ENCODE results near the gene OR6C70.
"Not testable (repeated sequence)": the region's sequence is repeated elsewhere in the genome, so short reads cannot be mapped to it uniquely, and the experiment has no call there.

Gene OR6C70

DNA sequence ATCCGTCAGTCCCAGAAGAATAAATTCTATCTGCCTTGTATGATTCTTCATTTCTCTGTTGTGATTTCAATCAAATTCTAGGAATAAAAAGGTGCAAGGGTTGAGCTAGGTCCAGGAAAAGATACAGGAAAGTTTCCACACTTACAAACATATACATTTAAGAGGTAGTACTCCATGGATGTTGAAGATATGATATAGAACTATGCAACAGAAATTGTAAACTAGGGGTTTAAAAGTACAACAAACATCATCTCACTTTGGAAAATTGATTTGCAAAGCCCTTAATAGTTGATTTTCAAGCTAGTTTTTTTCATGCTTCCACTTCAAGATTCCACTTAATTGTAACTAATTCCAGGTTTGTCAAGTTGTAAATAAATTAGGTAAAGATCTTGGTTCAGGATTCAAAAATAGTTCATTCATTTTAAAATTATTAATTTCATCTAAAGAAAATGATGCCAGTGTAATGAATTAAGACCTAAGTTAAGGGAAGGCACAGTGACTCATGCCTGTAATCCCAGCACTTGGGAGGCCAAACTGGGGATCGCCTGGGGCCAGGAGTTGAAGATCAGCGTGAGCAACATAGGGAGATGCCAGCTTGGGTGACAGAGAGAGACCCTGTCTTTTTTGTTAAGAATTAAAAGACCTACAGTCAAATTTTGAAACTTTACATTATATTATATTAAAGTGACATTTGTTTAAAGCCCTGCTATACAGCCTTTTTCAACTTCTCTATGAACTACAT is at the start of gene OR6C70:
Gene OR6C70 (minus strand): TSS at position 51 of the 742 bp plus-strand sequence. CDS start 0 bp downstream, at position 51.
- no peak for DNase-seq (ENCODE audit: low read depth)

DNA sequence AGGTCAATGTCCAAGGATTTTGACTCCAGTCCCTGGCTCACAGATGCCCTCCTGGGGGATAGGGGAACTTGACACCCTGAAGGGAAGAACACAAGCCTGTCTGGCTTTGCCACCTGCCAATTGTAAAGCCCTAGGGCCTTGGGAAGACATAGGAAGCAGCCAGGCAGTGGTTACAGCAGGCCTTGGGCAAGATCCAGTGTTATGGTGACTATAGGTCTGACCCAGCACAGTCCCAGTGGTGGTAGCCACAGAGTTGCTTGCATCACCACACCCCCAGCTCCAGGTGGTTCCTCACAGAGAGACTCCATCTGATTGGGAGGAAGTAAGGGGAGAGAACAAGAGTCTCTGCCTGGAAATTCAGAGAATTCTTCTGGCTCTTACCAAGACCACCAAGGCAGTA is 46.5 kb upstream of the OR6C70 start:
- DNase-seq (ENCODE audit: low read depth), result no peak

DNA sequence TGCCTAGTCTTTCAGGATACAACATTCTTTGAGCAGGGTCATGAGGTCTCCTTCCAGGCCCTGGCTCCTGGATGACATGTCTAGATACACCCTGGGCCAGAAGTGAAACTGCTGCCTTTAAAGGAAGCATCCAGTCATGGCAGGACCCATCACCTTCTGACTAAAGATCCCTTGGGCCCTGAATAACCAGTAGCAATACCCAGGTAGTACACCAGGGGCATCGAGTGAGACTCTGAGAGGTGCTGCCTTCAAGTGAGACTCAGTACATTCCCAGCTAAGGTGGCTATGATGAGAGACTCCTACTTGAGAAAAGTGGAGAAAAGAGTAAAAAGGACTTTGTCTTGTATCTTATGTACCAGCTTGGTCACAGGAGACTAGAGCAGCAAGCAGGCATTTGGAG is 45.8 kb upstream of the OR6C70 start:
- DNase-seq (ENCODE audit: low read depth), result no peak

DNA sequence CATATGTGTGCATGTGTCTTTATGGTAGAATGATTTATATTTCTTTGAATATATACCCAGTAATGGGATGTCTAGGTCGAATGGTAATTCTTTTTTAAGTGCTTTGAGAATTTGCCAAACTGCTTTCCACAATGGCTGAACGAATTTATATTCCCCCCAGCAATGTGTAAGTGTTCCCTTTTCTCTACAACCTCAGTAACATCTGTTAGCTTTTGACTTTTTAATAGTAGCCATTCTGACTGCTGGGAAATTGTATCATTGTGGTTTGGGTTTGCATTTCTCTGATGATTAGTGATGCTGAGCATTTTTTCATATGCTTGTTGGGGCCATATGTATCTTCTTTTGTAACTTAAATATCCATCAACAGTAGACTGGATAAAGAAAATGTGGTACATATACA is 31.7 kb upstream of the OR6C70 start:
- no peak for DNase-seq (ENCODE audit: low read depth)

DNA sequence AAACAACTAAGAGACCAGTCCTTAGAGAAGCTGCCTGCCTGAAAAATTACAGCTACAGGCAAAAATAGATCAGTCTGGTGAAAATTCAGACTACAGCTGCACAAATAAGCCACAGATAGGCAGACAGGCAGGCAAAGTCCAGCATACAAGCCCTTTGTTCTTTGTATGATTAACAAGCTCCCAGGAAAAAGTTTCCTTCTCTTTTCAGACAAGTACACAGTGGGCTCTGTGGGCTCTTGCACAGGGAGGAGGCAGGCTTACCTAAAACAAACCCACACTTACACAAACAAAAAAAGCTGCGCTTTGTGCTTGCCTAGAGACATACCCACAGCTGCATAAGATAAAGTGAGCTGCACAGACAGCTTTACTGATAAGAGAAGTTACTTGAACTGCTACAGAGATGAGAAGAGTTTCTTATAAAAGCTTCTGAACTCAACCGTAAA is 29.9 kb upstream of the OR6C70 start:
- DNase-seq (ENCODE audit: low read depth), result no peak

DNA sequence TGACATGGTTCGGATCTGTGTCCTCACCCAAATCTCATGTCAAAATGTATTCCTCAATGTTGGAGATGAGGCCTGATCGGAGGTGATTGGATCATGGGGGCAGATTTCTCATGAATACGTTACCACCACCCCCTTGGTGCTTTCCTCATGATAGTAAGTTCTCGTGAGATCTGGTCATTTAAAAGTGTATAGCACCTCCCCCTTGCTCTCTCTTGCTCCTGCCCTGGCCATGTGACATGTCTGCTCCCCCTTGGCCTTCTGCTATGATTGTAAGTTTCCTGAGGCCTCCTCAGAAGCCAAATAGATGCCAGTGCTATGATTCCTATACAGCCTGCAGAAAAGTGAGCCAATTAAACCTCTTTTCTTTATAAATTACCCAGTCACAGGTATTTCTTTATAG is 29.3 kb upstream of the OR6C70 start:
- no peak for DNase-seq (ENCODE audit: low read depth)

DNA sequence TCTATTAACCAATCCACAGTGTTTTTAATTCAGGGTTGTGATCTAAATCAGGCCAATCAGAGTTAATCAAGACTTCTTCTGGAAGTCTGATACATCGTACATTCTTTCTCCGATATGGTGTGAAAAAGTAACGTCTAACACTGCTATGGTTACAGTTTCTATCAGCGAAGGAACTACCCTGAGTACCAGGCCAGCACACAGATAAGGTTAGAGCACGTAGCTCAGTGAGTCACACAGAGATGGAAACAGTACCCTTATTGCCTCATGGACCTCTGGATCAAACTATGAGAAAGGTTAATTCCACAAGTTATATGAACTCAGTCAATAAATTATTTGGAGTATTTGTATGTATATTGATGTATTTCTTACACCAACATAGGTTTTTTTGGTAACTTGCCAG is 25.6 kb upstream of the OR6C70 start:
- DNase-seq (ENCODE audit: low read depth), result no peak

DNA sequence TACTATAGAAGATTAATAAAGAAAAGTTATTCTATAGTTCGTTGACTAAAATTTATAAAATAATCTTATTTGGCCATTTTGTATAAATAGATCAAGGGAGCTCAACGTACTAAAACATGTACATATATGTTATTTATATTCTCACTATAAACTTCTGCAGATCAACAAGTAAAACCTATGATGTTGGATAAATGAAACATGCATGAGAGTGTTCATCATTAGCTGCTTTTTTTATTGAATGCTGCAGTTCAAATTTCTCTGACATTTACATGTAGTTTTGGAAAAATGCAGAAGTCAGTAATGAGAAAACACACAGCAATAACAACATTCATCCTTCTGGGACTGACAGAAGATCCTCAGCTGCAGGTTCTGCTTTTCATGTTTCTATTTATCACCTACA is 22.1 kb upstream of the OR6C70 start, which contains the start of gene OR6C68:
Gene OR6C68 (plus strand): TSS at position 301 of the 400 bp plus-strand sequence. CDS start 0 bp downstream, at position 301.
- DNase-seq (ENCODE audit: low read depth), result no peak

DNA sequence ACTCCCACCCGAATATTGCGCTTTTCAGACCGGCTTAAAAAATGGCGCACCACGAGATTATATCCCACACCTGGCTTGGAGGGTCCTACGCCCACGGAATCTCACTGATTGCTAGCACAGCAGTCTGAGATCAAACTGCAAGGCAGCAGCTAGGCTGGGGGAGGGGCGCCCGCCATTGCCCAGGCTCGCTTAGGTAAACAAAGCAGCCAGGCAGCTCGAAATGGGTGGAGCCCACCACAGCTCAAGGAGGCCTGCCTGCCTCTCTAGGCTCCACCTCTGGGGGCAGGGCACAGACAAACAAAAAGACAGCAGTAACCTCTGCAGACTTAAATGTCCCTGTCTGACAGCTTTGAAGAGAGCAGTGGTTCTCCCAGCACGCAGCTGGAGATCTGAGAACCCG is 14.3 kb upstream of the OR6C70 start:
- not testable (repeated sequence) for DNase-seq (ENCODE audit: low read depth)

DNA sequence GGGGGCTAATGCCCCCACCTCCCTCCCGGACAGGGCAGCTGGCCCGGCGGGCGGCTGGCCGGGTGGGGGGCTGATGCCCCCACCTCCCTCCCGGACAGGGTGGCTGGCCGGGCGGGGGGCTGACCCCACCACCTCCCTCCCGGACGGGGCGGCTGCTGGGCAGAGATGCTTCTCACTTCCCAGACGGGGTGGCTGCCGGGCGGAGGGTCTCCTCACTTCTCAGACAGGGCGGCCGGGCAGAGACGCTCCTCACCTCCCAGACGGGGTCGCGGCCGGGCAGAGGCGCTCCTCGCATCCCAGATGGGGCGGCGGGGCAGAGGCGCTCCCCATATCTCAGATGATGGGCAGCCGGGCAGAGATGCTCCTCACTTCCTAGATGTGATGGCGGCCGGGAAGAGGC is 9.2 kb upstream of the OR6C70 start:
- not testable (repeated sequence) for DNase-seq (ENCODE audit: low read depth)

DNA sequence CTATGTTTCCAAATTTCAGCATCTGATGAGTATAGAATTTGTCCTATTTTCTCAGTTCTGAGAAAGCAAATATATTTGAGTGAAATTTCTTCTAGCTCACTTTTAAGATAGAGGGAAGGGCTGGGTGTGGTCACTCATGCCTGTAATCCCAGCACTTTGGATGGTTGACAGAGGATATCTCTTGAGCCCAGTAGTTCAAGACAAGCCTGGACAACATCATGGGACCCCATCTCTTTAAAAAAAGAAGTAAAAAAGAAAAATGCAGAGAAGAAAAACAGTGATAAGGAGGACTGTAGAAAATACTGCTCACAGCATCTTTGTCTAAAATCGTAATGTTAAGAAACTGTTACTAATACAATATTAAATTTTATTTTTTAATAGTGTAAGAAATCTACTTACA is 2.3 kb upstream of the OR6C70 start:
- no peak for DNase-seq (ENCODE audit: low read depth)

DNA sequence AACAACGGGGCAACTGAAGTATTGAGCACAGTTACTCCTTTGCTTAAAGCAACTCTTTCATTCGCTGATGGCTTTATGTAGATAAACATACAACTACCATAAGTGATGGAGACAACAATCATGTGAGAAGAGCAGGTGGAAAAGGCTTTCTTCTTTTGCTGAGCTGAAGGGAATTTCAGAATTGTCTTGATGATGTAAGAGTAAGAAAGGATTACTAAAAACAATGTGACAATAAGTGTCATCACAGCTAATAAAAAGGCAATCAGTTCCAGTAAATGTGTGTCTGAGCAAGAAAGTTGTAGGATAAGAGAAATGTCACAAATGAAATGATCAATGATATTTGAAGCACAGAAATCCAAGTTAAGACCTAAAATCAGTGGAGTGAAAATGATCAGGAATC is 647 bp downstream of the OR6C70 start:
- DNase-seq (ENCODE audit: low read depth), result no peak

DNA sequence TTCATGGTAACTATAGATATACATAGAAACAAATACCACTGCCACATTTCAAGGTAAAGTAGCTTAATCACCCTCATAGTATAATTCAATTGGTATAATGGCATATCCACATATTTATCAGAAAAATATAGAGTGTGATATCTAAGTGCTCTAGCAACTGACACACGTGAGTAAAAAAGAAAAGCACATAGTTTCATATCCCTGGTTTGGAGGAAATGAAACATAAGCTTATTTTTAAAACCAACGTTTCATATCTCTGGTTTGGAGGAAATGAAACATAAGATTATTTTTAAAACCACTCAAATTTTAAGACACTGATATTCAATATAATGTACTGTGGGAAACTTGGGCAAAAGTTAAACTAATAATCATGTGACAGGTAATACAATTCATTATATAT is 2.1 kb downstream of the OR6C70 start:
- DNase-seq (ENCODE audit: low read depth), result no peak

DNA sequence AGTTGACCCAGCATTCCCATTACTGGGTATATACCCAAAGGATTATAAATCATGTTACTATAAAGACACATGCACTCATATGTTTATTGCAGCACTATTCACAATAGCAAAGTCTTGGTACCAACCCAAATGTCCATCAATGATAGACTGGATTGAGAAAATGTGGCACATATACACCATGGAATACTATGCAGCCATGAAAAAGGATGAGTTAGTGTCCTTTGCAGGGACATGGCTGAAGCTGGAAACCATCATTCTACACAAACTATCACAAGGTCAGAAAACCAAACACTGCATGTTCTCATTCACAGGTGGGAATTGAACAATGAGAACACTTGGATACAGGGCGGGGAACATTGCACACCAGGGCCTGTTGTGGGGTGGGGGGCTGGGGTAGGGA is 5.0 kb downstream of the OR6C70 start:
- DNase-seq (ENCODE audit: low read depth), result not testable (repeated sequence)

DNA sequence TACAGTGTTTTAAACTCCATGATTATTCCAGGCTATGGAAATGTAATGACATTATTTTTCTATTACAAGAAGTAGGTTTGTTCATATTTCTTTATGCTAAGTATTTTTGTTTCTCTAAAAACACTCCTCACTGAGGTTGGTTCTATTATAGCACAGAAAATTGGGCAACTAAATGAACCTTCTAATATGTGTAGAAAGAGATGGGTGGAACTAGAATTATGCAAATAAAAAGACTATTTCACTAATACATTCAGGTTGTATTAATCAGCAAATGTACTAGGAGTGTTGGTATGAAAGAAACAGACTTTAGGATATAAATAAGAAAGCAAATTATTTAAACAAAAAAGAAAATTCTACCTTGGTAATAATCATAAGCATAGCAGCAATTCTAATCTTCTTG is 21.1 kb downstream of the OR6C70 start:
- no peak for DNase-seq (ENCODE audit: low read depth)

DNA sequence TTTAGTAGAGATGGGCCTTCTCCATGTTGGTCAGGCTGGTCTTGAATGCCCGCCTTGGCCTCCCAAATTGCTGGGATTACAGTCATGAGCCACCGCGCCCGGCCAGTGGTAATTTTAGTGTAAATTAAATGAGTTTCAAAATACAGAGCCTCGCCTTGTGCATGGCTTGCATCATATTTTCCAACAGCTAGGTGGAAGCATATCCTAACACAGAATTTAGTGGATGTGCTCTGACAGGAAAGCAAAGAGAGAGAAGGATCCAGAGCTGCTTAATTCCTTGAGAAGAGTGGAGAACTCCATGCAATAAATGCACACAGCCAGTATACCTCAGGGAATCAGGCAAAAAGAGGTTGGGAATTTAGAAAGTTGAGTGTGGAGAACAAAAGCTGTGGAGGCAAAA is 23.6 kb downstream of the OR6C70 start:
- no peak for DNase-seq (ENCODE audit: low read depth)

DNA sequence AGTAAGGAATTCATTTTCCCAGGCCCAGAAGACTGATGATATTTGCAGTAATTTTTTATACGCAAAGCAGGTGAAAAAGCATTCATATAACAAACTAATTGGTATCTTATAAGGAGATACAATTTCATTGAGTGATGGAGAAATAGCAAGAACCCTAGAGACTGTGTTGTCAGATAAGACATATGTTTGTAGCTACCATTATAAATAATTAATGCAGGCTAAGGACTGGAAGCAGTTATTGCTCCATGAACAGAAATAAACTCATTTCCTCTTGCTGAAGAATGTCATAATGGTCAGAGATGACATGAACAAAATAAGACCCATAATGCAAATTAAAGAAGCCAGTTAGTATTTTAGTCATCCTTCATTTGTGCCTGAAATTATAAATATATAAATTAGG is 24.6 kb downstream of the OR6C70 start:
- no peak for DNase-seq (ENCODE audit: low read depth)

DNA sequence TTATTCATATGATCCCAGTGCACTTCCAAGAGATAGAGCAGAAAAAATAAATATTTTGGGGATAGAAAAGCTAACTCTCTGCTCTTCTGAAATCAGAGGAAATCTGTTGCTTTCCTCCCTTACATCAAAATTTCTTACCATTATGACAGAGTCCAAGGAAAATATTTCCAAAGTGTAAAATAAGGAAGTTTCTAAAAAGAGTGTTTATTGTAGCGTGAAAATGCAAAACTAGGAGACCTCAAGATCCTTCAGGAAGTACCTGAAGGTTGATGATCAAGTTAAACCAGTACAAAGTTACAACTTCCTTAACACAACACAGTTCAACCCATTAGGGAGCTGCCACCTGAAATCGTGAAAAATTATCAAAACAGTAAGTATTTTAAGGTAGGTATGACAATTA is 26.2 kb downstream of the OR6C70 start, which contains the start of gene OR6C2:
Gene OR6C2 (plus strand): TSS at position 301 of the 400 bp plus-strand sequence. CDS start 8,138 bp downstream, outside the sequence.
- DNase-seq (ENCODE audit: low read depth), result no peak

DNA sequence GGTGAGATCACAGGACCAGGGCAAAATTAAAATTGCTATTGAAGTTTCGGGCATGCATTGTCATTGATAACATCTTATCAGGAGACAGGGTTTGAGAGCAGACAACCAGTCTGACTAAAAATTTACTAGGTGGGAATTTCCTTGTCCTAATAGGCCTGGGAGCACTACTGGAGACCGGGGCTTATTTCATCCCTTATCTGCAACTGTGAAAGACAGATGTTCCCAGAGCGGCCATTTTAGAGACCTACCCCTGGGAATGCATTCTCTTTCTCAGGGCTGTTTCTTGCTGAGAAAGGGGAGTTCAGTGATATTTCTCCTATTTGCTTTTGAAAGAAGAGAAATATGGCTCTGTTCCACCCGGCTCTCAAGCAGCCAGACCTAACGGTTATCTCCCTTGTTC is 28.7 kb downstream of the OR6C70 start:
- not testable (repeated sequence) for DNase-seq (ENCODE audit: low read depth)

DNA sequence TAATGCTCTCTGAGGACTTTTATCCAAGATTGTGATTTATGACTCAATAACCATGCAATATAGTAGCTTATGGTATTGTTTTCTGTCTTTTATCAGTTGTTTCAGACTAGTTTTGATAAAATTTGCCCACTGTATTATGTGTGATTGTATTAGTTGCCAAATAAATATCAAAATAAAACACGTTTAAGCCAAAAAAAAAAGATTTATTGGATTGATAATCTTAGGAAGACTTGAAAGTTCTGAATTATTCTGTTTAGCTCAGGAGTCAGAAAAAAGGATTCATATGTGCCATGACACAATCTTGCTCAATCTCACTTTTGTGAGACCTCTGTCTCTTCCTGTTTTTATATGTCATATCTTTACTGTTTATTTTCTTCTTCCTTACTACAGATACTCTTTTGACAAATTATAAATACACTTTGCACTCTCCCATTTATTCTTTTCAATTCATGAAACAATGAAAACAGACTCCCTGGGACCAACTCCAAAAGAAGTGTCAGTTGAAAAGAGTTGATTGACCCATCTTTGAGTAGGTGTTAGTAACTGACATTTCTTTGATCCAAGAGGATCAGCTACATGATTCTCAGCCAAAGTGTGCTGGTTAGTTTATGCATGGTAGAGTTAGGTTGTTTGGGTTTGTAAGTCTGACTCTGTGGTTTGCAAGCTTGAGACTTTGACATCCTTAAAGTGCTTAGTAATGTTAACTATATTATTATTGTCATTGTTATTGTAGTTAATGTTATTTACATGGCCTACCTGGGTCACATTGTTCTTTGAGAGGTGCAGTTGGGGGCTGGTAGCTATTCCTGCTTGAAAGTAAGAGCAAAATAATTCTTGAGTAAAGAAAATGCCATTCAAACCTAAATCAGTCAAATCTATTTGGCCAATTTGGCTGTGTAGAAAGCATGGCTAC is 41.4 kb downstream of the OR6C70 start:
- no peak for DNase-seq (ENCODE audit: low read depth)

DNA sequence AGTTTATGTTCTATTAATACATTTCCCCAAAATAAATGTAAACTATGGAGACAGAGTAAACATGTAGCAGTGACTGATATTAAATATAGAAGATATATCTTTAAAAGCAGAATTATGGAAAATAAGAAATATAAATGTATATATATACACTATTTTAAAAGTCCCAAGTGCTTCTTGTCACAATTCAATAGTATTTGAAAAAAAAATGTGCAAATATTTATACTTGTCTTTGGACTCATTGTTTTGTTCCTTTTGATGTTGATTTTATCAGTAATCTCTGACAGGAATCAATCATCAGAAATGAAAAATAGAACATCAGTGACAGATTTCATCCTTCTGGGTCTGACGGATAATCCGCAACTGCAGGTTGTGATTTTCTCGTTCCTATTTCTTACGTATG is 44.0 kb downstream of the OR6C70 start, which contains the start of gene OR6C76:
Gene OR6C76 (plus strand): TSS at position 301 of the 400 bp plus-strand sequence. CDS start 0 bp downstream, at position 301.
- DNase-seq (ENCODE audit: low read depth), result no peak

DNA sequence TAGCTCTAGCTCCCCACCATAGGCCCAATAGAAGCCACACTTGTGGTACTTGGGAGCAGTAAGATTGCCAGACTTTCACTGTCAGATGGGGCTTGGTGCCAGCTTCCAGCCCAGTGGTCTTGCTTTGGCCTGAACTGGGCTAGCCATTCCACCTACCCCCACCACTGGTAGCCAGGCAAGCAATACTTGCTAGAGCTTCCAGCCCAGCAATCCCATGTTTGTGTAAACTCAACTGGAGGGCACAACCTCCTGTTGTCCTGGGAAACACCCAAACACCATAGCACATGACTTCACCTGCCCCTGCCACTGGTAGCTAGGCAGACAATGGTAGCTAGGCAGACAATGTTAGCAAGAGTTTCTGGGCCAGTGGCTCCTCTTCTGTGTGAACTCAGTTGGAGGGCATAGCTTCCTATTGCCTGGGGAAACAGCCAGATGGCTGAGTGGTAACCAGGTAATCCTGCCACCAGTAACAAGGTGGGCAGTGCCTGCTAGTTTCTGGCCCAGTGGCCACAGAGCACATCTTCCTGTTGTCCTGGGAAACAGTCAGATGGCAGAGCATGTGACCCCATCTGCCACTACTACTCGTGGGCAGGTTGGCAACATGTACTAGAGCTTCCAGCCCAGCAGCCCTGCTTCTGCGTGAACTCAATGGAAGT is 49.5 kb downstream of the OR6C70 start:
- no peak for DNase-seq (ENCODE audit: low read depth)
